Measurements from ENCODE around the gene NFAT5. TPM values are rescaled to one million over a fixed set of nuclear protein-coding genes. Genes with fewer than 3 reads are reported as not detected.

Gene NFAT5
- total and polyA plus RNA-seq, 8 donors, result 1.2 to 57.2 (median 21.5) TPM

- intact Hi-C loops (cut with DNase I; ENCODE audit: low total_unique reads), result no loop called here
- 84 to 93% (median 87%) methylated on average over 2 of the region's 2 CpGs for WGBS, 5 donors
- Histone ChIP-seq H3K27me3 (no peaks in the 10 kb centered on the region), H3K27ac (no peak overlapping the region), H3K4me1 (peaks cover 0 to 32% (median 13%) of the 10 kb centered on the region in 4 donors), H3K9me3 (no peaks in the 10 kb centered on the region), H3K36me3 (peaks cover 12 to 73% (median 66%) of the 10 kb centered on the region in 4 donors), H3K4me3 (no peak overlapping the region)
- TF ChIP-seq POLR2AphosphoS5 (IDR thresholded peaks at IDR 0.05) (no peak), POLR2A (IDR thresholded peaks at IDR 0.05) (no peak), CTCF (IDR thresholded peaks at IDR 0.05) (no peak), EP300 (IDR thresholded peaks at IDR 0.05) (no peak)
- DNase-seq, result no peak
Measured at GRCh38 chr16:69672315-69672997, 106.7 kb downstream of the NFAT5 start.

- no peak overlapping the region for H3K27ac ChIP-seq
- 60 to 81% (median 75%) methylated on average over 3 of the region's 3 CpGs for WGBS, 5 donors
- no peaks in the 10 kb centered on the region for H3K27me3 ChIP-seq
- H3K36me3 ChIP-seq, result peaks cover 13 to 80% (median 71%) of the 10 kb centered on the region in 4 donors
- peaks cover 0 to 26% (median 13%) of the 10 kb centered on the region in 4 donors for H3K4me1 ChIP-seq
- TF ChIP-seq EP300 (IDR thresholded peaks at IDR 0.05), result no peak
- TF ChIP-seq POLR2AphosphoS5 (IDR thresholded peaks at IDR 0.05), result no peak
- TF ChIP-seq POLR2A (IDR thresholded peaks at IDR 0.05), result no peak
- no peak for TF ChIP-seq CTCF (IDR thresholded peaks at IDR 0.05)
- no peaks in the 10 kb centered on the region for H3K9me3 ChIP-seq
- intact Hi-C loops (cut with DNase I; ENCODE audit: low total_unique reads), result no loop called here
- no peak for DNase-seq
- H3K4me3 ChIP-seq, result no peak overlapping the region
Measured at GRCh38 chr16:69672998-69673713, 107.4 kb downstream of the NFAT5 start.

GRCh38 chr16:69680358-69680757 lies 114.6 kb downstream of the NFAT5 start:
- intact Hi-C loops (cut with DNase I; ENCODE audit: low total_unique reads), result no loop called here
- H3K27me3 ChIP-seq, result no peaks in the 10 kb centered on the region
- peaks cover 23 to 99% (median 96%) of the 10 kb centered on the region in 4 donors for H3K36me3 ChIP-seq
- DNase-seq, result no peak
- H3K4me3 ChIP-seq, result no peak overlapping the region
- no peaks in the 10 kb centered on the region for H3K9me3 ChIP-seq
- H3K4me1 ChIP-seq, result no peaks in the 10 kb centered on the region
- no peak overlapping the region for H3K27ac ChIP-seq
- TF ChIP-seq EP300 (IDR thresholded peaks at IDR 0.05) (no peak), POLR2A (IDR thresholded peaks at IDR 0.05) (no peak), CTCF (IDR thresholded peaks at IDR 0.05) (no peak), POLR2AphosphoS5 (IDR thresholded peaks at IDR 0.05) (no peak)

GRCh38 chr16:69688589-69688988 lies 122.8 kb downstream of the NFAT5 start:
- Histone ChIP-seq H3K27ac (no peak overlapping the region), H3K4me1 (no peaks in the 10 kb centered on the region), H3K4me3 (no peak overlapping the region), H3K9me3 (no peaks in the 10 kb centered on the region), H3K36me3 (peaks cover 33 to 87% (median 80%) of the 10 kb centered on the region in 4 donors), H3K27me3 (no peaks in the 10 kb centered on the region)
- 93 to 97% (median 94%) methylated on average over 2 of the region's 2 CpGs for WGBS, 5 donors
- TF ChIP-seq CTCF (IDR thresholded peaks at IDR 0.05) (no peak), POLR2AphosphoS5 (IDR thresholded peaks at IDR 0.05) (no peak), EP300 (IDR thresholded peaks at IDR 0.05) (no peak), POLR2A (IDR thresholded peaks at IDR 0.05) (no peak)
- intact Hi-C loops (cut with DNase I; ENCODE audit: low total_unique reads), result no loop called here
- DNase-seq, result no peak
